Transverse colon (tissue), 4 donors: Measurements from ENCODE around the gene TMEM147.

Source experiments
- CTCF ChIP-seq, 5 experiments: fragments of 200-600 bp in 3 of 5; fragments of 450-650 bp in 2 of 5; sonication (generic) in 3 of 5; IDR thresholded peaks; 1 replicate in 2 of 5; 2 replicates in 3 of 5; pipeline ENCODE4 v1.5.1; 2016 to 2017; ENCODE audit warnings: antibody characterized with exemption in 5 of 5, inconsistent platforms in 3 of 5, mild to moderate bottlenecking in 2 of 5, moderate library complexity in 1 of 5
- EP300 ChIP-seq: sonication (generic); formaldehyde crosslinking; IDR thresholded peaks from one replicate; pipeline ENCODE4 v1.6.1; 2017; ENCODE audit warnings: antibody characterized with exemption, low read depth
- POLR2A ChIP-seq: fragments of 450-650 bp; IDR thresholded peaks from one replicate; pipeline ENCODE4 v1.6.1; 2016; ENCODE audit warnings: antibody characterized with exemption, mild to moderate bottlenecking, moderate library complexity
- POLR2AphosphoS5 ChIP-seq, 3 donors: sonication (generic); formaldehyde crosslinking; IDR thresholded peaks; one replicate each; pipeline ENCODE4 v1.6.1; 2016; ENCODE audit warnings: antibody characterized with exemption in 3 of 3

- TF ChIP-seq CTCF (IDR thresholded peaks at IDR 0.05) (no peak), POLR2A (no peak), POLR2AphosphoS5 (IDR thresholded peaks at IDR 0.05) (no peak), EP300 (no peak)
Observed at GRCh38 chr19:35539314-35539713, 6.1 kb upstream of the TMEM147 start.
